ENCODE data around the gene RNH1.
"Not testable (repeated sequence)": the region's sequence is repeated elsewhere in the genome, so short reads cannot be mapped to it uniquely, and the experiment has no call there.

RNH1 gene

DNA sequence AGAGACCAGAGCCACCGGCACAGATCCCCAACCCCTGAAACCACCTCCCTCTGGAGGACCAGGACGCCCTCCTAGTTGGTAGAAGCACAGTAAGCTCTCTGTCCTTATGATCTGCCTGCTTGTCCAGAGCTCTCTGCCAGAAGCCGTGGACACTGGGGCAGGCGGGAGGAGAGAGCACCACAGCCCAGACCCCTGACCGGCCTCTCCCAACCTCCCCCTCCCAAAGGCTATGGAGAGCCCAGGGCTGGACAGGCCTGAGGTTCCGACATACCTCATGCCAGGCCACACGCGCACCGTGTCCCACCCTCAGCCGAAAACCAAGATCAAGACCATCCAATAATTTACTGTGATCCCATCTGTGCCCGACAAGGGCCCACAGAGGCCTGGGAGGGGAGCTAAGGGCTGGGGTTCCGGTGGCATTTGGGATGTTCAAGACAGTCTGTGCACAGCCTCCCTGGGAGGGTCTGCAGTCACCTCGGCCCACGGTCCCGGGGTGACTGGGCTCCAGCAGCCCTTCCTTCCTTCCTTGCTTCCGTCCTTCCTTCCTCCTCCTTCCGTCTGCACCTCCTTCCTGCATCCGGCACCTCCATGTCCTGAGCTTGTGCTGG, 25.0 kb upstream of the RNH1 start:
- ATAC-seq (no peak), DNase-seq (no peak)
- no peak overlapping the region for H3K27ac Mint-ChIP-seq
- H3K27me3 Mint-ChIP-seq, result no peaks in the 10 kb centered on the region
- H3K9me3 Mint-ChIP-seq, result no peaks in the 10 kb centered on the region
- H3K4me3 Mint-ChIP-seq, result peak overlapping the region in 1 of 2 donors; percentile 13
- peaks cover 20% of the 10 kb centered on the region for H3K4me1 Mint-ChIP-seq

DNA sequence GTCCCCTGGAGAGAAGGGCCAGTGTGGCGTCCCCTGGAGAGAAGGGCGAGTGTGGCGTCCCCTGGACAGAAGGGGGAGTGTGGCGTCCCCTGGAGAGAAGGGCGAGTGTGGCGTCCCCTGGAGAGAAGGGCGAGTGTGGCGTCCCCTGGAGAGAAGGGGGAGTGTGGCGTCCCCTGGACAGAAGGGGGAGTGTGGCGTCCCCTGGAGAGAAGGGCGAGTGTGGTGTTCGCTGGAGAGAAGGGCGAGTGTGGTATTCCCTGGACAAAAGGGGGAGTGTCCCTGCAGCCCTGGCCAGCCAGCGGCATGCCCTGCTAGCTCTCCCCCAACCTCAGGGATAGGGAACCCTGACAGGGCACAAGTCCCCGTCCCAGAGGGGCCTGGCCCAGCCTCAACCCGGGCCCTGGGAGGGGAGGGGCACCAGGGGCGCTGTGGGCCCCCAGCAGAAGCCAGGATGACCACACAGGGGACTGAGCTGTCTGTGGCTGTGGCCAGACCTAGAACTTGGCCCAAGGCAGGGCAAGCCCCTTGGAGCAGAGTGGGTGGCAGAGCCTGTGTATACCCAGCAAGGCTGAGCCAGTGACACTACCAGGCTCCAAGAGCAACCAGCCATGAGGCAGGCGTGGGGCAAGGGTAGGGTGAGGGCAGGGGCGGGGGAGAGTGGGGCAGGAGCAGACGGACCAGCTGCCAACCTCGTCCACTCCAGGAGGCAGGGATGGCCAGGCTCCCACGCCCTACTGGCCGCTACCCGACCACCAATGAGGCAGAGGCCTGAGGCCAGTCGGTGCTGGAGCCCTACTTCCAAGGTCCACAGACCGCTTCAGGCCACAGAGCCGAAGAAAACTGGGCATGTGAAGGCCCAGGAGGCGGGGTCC, 24.2 kb upstream of the RNH1 start:
- ATAC-seq (no peak), DNase-seq (no peak)
- Mint-ChIP-seq H3K4me3 (no peak overlapping the region), H3K4me1 (peaks cover 15% of the 10 kb centered on the region), H3K27me3 (no peaks in the 10 kb centered on the region), H3K9me3 (no peaks in the 10 kb centered on the region), H3K27ac (peak overlapping the region in 1 of 2 donors; percentile 42)

DNA sequence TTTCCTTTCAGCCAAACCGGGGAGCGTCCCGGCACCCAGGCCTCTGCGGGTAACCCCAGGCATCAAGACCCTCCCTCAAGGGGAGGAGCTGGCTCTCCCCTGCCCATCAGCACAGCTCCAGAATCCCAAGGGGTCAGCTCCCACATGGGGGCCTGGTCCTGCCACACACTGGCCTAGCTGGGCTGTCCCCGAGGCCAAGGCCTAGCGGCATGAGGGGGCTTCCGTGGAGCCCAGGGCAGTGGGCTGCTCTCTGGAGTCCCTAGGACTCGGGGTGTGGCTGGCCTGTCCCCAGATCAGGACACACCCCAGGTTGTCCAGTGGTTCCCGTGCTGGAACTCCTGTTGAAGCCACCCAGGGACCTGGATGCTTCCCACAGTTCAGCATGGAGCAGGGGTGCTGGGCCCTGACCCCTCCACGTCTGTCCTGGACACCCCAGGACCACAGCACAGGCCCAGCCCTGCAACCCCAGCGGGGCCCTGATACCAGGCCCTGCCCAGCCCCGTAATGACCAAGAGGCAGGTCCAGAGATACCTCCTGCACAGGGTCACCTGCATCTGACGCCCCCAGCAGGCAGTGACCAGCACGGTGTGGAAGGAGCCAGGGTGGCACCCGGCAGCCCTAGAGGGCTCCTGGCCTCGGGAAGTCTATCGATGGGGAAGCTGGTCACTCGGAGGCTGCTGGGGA, 22.8 kb upstream of the RNH1 start:
- no peak overlapping the region for H3K27ac Mint-ChIP-seq
- ATAC-seq (no peak), DNase-seq (no peak)
- no peaks in the 10 kb centered on the region for H3K27me3 Mint-ChIP-seq
- H3K9me3 Mint-ChIP-seq, result no peaks in the 10 kb centered on the region
- H3K4me3 Mint-ChIP-seq, result no peak overlapping the region
- H3K4me1 Mint-ChIP-seq, result peaks cover 12% of the 10 kb centered on the region

DNA sequence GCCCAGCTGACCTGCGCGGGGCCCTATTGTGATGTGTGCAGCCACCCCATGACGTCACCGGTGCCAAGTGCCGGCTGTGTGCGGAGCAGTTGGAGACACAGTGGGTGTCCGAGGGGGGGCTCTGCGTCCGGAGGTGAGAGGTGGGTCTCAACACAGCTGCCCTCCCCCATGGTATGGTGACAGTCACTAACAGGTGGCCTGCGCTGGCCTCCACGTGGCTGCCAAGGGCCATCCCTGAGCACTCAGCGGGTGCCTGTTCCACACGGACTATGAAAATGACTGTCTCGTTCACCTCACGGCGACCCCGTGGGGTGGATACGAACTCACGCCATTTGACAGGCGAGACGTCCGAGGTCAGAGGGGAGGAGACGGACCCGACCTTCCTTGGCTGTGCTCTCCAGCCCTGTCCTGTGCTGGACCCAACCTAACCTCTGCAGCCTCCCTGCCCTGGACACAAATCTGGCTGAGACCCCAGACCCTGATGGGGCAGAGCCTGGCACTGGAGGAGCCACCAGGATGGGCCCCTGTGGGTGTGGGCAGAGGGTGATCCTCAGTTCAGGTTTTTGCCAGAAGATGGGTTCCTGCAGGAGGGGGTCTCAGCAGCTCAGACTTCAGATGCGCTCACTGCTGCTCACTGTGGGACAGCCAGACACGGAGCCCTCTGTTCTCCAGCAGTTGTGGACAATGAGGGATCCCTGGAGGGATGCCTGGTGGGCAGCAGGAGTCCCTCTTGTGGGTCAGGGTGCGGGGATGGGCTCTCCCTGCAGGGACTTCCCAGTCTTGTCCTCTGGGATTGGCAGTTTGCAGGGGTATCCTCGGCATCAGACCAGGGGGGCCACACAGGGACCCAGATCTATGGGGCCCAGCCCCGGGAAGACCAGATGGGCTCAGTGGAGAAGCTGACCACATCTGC, 22.0 kb upstream of the RNH1 start:
- Mint-ChIP-seq H3K4me1 (peaks cover 8% of the 10 kb centered on the region), H3K4me3 (no peak overlapping the region), H3K27me3 (no peaks in the 10 kb centered on the region), H3K27ac (peak overlapping the region in 1 of 2 donors; percentile 78), H3K9me3 (no peaks in the 10 kb centered on the region)
- no peak for ATAC-seq
- DNase-seq, result no peak

DNA sequence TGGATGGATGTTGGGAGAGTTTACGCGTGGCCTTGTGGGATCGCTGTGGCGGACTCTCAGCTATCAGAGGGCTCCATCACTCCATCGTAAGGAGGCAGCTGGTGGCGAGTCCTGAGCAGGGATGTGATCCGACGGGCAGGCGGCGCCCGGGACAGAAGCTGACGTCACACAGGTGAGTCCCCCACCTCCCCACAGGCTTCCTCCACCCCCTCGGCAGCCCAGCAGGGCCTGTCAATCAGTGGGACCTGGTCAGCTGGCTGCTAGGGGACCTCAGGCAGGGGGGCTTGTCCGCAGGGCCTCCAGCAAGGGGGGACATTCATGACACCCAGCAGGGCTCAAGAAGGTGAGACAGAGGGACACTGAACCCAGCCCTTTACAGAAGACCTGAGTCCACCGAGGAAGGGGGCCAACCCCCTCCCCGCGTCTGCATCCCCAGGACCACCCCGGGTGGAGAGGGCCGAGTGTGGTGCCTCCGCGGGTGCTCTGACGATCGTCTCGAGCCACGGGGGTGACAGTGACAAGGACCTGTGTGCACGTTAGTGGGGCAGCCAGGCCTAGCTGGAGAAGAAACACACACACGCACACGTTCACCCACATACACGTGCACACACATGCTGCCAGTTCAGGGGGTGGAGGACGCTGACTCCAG, 21.2 kb upstream of the RNH1 start:
- Mint-ChIP-seq H3K27ac (no peak overlapping the region), H3K9me3 (no peaks in the 10 kb centered on the region), H3K27me3 (no peaks in the 10 kb centered on the region), H3K4me3 (no peak overlapping the region), H3K4me1 (peaks cover under 1% of the 10 kb centered on the region)
- no peak for DNase-seq
- ATAC-seq, result no peak

DNA sequence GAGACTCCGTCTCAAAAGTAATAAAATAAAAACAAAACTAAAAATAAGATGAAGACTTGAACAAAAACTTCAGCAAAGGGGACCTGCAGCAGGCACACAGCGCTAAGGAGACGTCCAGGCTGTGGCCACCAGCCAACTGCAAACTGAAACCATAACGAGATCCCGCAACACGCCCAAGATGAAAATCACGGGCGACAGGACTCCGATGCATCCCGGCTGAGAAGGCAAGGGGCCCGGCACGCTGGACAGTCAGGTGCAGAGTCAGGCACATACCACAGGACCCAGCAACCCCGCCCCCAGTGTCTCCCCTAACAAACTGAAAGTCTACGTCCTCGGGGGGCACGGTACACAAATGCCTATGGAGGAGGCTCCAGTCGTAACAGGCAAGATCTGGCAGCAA, 19.1 kb upstream of the RNH1 start:
- H3K9me3 Mint-ChIP-seq, result no peaks in the 10 kb centered on the region
- H3K4me1 Mint-ChIP-seq, result no peaks in the 10 kb centered on the region
- no peaks in the 10 kb centered on the region for H3K27me3 Mint-ChIP-seq
- no peak for ATAC-seq
- H3K27ac Mint-ChIP-seq, result no peak overlapping the region
- no peak for DNase-seq
- H3K4me3 Mint-ChIP-seq, result no peak overlapping the region

DNA sequence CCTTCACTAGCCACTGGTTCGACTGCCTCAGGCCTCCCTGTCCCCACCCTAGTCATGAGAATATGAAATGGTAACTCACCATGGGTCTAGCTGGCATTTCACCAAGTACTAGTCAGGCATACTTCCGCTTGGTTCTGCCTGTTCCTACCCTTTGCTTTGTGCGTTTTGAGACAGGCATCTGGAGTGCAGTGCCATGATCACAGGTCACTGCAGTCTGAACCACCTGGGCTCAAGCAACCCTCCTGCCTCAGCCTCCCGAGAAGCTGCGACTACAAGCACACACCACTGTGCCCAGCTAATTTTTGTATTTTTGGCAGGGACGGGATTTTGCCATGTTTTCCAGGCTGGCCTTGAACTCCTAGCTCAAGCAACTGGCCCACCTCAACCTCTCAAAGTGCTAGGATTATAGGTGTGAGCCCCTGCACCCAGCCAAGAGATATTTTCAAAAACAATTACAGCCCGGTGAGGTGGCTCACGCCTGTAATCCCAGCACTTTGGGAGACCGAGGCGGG, 14.2 kb upstream of the RNH1 start:
- H3K9me3 Mint-ChIP-seq, result peaks cover 7 to 8% of the 10 kb centered on the region in 2 donors
- no peaks in the 10 kb centered on the region for H3K27me3 Mint-ChIP-seq
- DNase-seq, result no peak
- ATAC-seq, result no peak
- no peak overlapping the region for H3K4me3 Mint-ChIP-seq
- peaks cover 20% of the 10 kb centered on the region for H3K4me1 Mint-ChIP-seq
- H3K27ac Mint-ChIP-seq, result no peak overlapping the region

DNA sequence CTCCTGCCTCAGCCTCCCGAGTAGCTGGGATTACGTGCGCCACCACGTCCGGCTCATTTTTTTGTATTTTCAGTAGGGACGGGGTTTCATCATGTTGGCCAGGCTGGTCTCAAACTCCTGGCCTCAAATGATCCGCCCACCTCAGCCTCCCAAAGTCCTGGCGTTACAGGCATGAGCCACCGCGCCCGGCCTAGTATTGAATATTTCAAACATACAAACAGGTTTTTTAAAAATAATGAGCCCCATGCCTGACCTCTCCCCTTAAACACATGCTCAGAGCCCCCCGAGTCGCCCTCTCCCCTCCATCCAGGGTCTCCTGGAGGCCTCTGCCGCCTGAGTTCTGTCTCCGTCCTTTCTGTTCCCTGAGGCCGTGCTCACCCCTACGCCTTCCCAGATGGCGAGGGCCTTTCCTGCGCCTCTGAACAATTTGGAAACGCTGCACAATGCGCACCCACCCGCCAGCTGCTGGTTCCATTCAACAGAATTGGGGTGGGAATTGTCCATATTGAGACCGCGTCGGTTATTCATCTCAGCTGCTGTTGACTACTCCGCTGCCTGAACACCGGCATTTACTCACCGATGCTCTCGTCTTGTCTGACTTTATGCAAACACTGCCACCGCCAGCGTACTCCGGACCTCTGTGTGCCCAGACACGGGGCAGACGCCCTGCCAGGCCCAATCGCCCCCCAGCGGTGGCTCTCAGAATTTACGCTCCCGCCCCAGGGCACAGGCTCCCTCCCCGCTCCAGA, 13.6 kb upstream of the RNH1 start:
- H3K27ac Mint-ChIP-seq, result no peak overlapping the region
- peaks cover 11 to 12% of the 10 kb centered on the region in 2 donors for H3K9me3 Mint-ChIP-seq
- H3K4me3 Mint-ChIP-seq, result peak overlapping the region in 1 of 2 donors; percentile 37
- no peak for ATAC-seq
- no peaks in the 10 kb centered on the region for H3K27me3 Mint-ChIP-seq
- peak in 1 of 2 donors; percentile 49 for DNase-seq
- peaks cover 20% of the 10 kb centered on the region for H3K4me1 Mint-ChIP-seq

DNA sequence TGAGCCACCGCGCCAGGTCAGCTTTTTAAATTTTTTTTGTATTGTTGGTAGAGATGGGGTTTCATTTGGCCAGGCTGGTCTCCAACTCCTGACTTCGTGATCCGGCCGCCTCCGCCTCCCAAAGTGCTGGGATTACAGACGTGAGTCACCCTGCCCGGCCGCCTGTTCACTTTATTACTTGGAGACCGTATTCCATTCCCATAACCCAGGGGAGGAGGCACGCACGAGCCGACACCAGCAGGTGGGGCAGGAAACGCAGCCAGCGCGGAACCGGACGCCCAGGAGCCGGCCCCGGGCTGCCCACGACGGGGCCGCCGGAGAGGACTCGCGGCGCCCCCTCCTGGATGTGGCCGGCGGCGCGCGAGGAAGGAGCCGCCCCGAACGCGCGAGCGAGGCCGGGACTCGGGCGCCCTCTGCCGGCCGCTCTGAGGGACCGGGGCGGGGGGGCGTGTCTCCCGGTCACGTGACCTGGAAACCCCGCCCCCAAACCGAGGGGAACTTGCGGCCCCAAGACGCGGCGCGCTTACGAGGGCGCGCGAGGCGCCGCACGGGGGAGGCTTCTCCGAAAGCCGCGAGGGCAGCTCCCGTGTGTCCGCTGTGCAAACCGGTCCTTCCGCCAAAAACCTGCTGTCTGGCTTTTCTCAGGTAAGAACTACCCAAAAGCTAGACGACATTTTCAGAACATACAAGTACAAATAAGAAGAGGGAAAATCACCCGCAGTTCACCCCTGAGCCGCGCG, 11.6 kb upstream of the RNH1 start:
- Mint-ChIP-seq H3K4me3 (peak overlapping the region; percentile 82 to 97), H3K4me1 (peaks cover 20% of the 10 kb centered on the region), H3K27ac (peak overlapping the region in 1 of 2 donors; percentile 97), H3K9me3 (peaks cover 11 to 12% of the 10 kb centered on the region in 2 donors), H3K27me3 (no peaks in the 10 kb centered on the region)
- ATAC-seq (peak; percentile 94), DNase-seq (peak; percentile 92)

DNA sequence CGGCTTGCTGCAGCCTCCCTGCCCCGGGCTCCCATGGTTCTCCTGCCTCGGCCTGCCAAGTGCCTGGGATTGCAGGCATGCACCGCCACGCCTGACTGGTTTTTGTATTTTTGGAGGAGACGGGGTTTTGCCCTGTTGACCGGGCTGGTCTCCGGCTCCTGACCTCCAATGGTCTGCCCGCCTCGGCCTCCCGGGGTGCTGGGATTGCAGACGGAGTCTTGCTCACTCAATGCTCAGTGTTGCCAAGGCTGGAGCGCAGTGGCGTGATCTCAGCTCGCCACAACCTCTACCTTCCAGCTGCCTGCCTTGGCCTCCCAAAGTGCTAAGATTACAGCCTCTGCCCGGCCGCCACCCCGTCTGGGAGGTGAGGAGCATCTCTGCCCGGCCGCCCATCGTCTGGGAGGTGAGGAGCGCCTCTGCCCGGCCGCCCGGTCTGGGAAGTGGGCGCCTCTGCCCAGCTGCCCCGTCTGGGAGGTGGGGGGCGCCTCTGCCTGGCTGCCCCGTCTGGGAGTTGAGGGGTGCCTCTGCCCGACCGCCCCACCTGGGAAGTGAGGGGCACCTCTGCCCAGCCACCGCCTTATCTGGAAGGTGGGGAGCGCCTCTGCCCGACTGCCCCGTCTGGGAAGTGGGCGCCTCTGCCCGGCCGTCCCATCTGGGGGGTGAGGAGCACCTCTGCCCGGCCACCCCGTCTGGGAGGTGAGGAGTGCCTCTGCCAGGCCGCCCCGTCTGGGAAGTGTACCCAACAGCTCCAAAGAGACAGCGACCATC, 10.1 kb upstream of the RNH1 start:
- H3K27me3 Mint-ChIP-seq, DNase-seq, H3K27ac Mint-ChIP-seq, ATAC-seq, H3K4me3 Mint-ChIP-seq: not testable (repeated sequence)
- H3K4me1 Mint-ChIP-seq, result peaks cover 26% of the 10 kb centered on the region
- H3K9me3 Mint-ChIP-seq, result peaks cover 11 to 12% of the 10 kb centered on the region in 2 donors

DNA sequence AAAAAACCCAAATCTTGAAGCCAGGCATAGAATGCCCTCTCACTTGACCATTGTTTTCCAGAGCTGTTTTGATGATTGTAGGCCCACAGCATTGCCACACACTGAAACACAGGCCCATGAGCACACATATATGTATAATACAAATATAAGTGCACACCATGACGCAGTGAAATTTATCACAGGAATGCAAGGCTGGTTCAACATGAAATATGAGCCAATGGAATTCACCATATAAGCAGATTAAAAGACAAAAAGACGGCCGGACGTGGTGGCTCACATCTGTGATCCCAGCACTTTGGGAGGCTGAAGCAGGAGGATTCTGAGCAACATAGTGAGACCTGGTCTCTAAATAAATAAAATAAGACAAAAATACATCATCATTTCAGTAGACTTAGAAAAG, 9.4 kb upstream of the RNH1 start:
- Mint-ChIP-seq H3K4me1 (peaks cover 31% of the 10 kb centered on the region), H3K27ac (no peak overlapping the region), H3K4me3 (no peak overlapping the region), H3K9me3 (peaks cover 11 to 12% of the 10 kb centered on the region in 2 donors), H3K27me3 (no peaks in the 10 kb centered on the region)
- ATAC-seq (no peak), DNase-seq (no peak)

DNA sequence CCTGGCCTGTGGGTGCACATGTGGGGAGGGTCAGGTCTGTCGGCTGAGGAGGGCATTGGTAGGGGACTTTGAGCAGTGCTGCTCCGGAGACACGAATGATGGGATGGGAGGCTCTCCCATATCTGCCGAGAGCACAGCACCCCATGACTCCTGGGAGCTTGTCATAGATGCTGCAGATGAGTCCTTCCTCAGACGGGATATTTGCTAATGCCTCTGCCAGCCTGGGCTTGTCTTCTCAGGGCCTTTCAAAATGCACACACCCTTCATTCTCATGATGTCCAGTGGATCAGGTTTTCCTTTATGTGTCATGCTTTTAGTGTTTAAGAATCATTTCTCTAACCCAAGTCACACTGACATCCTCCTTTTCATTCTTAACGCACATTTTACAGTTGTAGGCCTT, 8.1 kb upstream of the RNH1 start:
- Mint-ChIP-seq H3K27ac (no peak overlapping the region), H3K4me1 (peaks cover 21% of the 10 kb centered on the region), H3K27me3 (no peaks in the 10 kb centered on the region), H3K4me3 (no peak overlapping the region), H3K9me3 (peaks cover 11 to 12% of the 10 kb centered on the region in 2 donors)
- ATAC-seq, result no peak
- DNase-seq, result no peak

DNA sequence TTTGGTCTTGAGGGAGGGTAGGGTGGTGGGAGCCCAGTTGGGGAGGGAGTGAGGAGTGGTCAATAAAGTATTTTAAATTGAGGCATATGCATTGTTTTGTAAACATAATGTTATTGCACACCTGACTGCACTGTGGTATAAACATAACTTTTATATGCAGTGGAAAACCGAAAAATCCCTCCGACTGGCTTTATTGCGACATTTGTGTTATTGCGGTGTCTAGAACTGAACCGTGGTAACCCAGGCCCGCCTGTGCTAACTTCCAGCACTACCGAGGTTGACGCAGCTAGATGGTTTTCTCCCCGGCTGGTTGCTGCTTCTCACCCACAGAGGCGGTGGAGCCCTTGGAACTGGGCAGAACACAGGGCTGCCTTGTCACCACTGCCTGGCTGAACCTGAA, 7.6 kb upstream of the RNH1 start:
- Mint-ChIP-seq H3K9me3 (peaks cover 11 to 12% of the 10 kb centered on the region in 2 donors), H3K4me3 (no peak overlapping the region), H3K27me3 (no peaks in the 10 kb centered on the region), H3K4me1 (peaks cover 26% of the 10 kb centered on the region), H3K27ac (no peak overlapping the region)
- DNase-seq, result no peak
- no peak for ATAC-seq
